DND-41 (cell line): ENCODE results near the gene ARHGAP1.
A peak's percentile ranks its signal among the peaks of the same experiment; 100 is the strongest.

Source experiments
- ATAC-seq: fragments of 200-7000 bp; cut with Tn5 transposase; 3 replicates; pipeline ENCODE4 v1.9.1; 2021; ENCODE audit warnings: low read depth; ENCODE audit not compliant: insufficient read depth
- DNase-seq: peaks from one replicate; pipeline ENCODE4 v3.0.0-alpha.2; 2020
- H2AFZ ChIP-seq: 2 replicates; pipeline ENCODE4 v1.6.0; 2012; ENCODE audit warnings: low read depth, low read length
- H3K27ac ChIP-seq: 2 replicates; pipeline ENCODE4 v1.5.1; 2012; ENCODE audit warnings: low read length, inconsistent platforms
- H3K27me3 ChIP-seq: fragments of 200-600 bp; sonication (generic); 2 replicates; pipeline ENCODE4 v1.6.0; 2012; ENCODE audit warnings: low read length, mild to moderate bottlenecking, inconsistent platforms; ENCODE audit not compliant: insufficient read depth, poor library complexity
- H3K36me3 ChIP-seq: 2 replicates; pipeline ENCODE4 v1.5.1; 2012; ENCODE audit warnings: low read length, inconsistent platforms; ENCODE audit not compliant: insufficient read depth
- H3K4me1 ChIP-seq: 2 replicates; pipeline ENCODE4 v1.5.1; 2012; ENCODE audit warnings: mild to moderate bottlenecking, low read length; ENCODE audit not compliant: insufficient read depth
- H3K4me2 ChIP-seq: 2 replicates; pipeline ENCODE4 v1.6.0; 2012; ENCODE audit warnings: mild to moderate bottlenecking, moderate library complexity, low read length, inconsistent platforms; ENCODE audit not compliant: insufficient read depth
- H3K4me3 ChIP-seq, 2 experiments: fragments of 200-600 bp in 1 of 2; shearing (Covaris generic) in 1 of 2; 2 replicates each; pipeline ENCODE4 v1.5.1; 2012 to 2016; ENCODE audit warnings: inconsistent platforms in 2 of 2, low read length in 2 of 2, mild to moderate bottlenecking in 2 of 2, low read depth in 1 of 2, moderate library complexity in 1 of 2
- H3K79me2 ChIP-seq: 2 replicates; pipeline ENCODE4 v1.6.0; 2012; ENCODE audit warnings: low read length, inconsistent platforms; ENCODE audit not compliant: insufficient read depth
- H3K9ac ChIP-seq: 2 replicates; pipeline ENCODE4 v1.6.0; 2012; ENCODE audit warnings: low read depth, mild to moderate bottlenecking, inconsistent platforms, low read length, moderate library complexity
- H3K9me3 ChIP-seq: 2 replicates; pipeline ENCODE4 v1.5.1; 2012; ENCODE audit warnings: low read length, moderate library complexity, mild to moderate bottlenecking, inconsistent platforms; ENCODE audit not compliant: insufficient read depth, severe bottlenecking
- H4K20me1 ChIP-seq: 2 replicates; pipeline ENCODE4 v1.6.0; 2012; ENCODE audit warnings: low read length; ENCODE audit not compliant: insufficient read depth
- EZH2 ChIP-seq: IDR thresholded peaks from 3 replicates; pipeline ENCODE4 v1.6.1; 2012; ENCODE audit warnings: borderline replicate concordance, low read depth, mild to moderate bottlenecking, moderate library complexity, low read length, inconsistent platforms; ENCODE audit not compliant: severe bottlenecking
- TF ChIP-seq, protein P1 (sequence below): IDR thresholded peaks from 2 replicates; pipeline ENCODE4 v1.5.1; 2012; ENCODE audit warnings: borderline replicate concordance, low read length, moderate library complexity, mild to moderate bottlenecking; ENCODE audit not compliant: poor library complexity, severe bottlenecking; ENCODE audit errors: extremely low read depth

The ARHGAP1 gene

DNA sequence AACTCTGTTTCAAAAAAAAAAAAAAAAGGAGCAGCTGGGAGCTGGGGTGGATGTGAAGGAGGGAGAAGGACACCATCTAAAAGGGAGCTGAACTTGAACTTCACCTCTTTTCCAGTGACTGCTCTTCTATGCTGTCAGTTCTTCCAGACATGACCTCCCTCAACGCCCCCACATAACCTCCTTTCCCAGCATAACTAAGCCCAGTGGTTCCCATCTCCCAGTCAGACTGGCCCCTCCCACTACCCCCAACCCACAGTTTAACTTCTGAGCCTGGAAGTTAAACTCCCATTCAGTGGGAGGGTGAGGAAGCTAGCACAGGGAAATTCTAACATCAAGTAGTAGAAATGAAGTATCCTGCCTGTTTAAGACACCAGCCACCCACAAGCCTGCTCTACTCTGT is 1.8 kb downstream of the ARHGAP1 start:
- DNase-seq: no peak

GRCh38 chr11:46697723-46698122 is 2.7 kb downstream of the ARHGAP1 start:
- DNase-seq (no peak), ATAC-seq (no peak)
- Histone ChIP-seq H3K9me3 (no peaks in the 10 kb centered on the region), H3K36me3 (peaks cover 39% of the 10 kb centered on the region), H3K4me3 (no peak overlapping the region), H3K27me3 (no peaks in the 10 kb centered on the region), H3K4me1 (peaks cover 37% of the 10 kb centered on the region), H3K27ac (peak overlapping the region; percentile 39; the same call in 1 of the 2 replicates), H3K9ac (no peak overlapping the region), H4K20me1 (peaks cover 10% of the 10 kb centered on the region; the same call in 1 of the 2 replicates), H3K79me2 (peaks cover 56% of the 10 kb centered on the region), H3K4me2 (peak overlapping the region; percentile 9; the same call in 1 of the 2 replicates), H2AFZ (no peak overlapping the region)
- TF ChIP-seq, protein P1, sequence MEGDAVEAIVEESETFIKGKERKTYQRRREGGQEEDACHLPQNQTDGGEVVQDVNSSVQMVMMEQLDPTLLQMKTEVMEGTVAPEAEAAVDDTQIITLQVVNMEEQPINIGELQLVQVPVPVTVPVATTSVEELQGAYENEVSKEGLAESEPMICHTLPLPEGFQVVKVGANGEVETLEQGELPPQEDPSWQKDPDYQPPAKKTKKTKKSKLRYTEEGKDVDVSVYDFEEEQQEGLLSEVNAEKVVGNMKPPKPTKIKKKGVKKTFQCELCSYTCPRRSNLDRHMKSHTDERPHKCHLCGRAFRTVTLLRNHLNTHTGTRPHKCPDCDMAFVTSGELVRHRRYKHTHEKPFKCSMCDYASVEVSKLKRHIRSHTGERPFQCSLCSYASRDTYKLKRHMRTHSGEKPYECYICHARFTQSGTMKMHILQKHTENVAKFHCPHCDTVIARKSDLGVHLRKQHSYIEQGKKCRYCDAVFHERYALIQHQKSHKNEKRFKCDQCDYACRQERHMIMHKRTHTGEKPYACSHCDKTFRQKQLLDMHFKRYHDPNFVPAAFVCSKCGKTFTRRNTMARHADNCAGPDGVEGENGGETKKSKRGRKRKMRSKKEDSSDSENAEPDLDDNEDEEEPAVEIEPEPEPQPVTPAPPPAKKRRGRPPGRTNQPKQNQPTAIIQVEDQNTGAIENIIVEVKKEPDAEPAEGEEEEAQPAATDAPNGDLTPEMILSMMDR: no peak
- no peak for TF ChIP-seq EZH2

More for the DNA sequence above, 1.8 kb downstream of the ARHGAP1 start:
- Histone ChIP-seq H3K4me3 (no peak overlapping the region), H3K27me3 (no peaks in the 10 kb centered on the region), H3K27ac (no peak overlapping the region; the same call in 1 of the 2 replicates), H3K9ac (peak overlapping the region; percentile 83; the same call in 1 of the 2 replicates), H3K4me1 (peaks cover 44% of the 10 kb centered on the region), H3K36me3 (peaks cover 46% of the 10 kb centered on the region), H3K4me2 (peak overlapping the region; percentile 92), H3K9me3 (no peaks in the 10 kb centered on the region), H2AFZ (no peak overlapping the region), H3K79me2 (peaks cover 64% of the 10 kb centered on the region), H4K20me1 (peaks cover 10% of the 10 kb centered on the region; the same call in 1 of the 2 replicates)
- TF ChIP-seq EZH2: no peak
- TF ChIP-seq, protein P1: no peak
- no peak for ATAC-seq

DNA sequence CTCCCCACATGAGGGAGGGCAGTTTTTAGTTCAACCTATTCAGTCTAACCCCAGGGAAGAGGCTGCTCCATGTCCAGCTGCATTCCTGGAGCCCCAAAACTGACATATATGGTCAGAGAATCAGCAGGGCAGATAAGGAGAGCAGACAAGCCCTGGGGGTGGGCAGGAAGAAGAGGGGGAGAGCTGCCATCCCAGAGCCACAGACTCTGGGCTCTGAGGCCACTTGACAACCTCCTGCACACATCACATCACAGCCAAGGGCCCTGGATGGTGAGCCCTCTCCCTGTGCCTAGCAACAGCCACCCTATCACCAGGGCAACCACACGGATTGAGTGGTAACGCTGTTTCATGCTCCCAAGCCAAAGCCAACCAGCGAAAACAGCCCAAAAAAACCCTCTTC is 3.1 kb downstream of the ARHGAP1 start:
- ATAC-seq (no peak), DNase-seq (no peak)
- Histone ChIP-seq H3K9me3 (no peaks in the 10 kb centered on the region), H3K36me3 (peaks cover 35% of the 10 kb centered on the region), H4K20me1 (peaks cover 10% of the 10 kb centered on the region; the same call in 1 of the 2 replicates), H3K9ac (no peak overlapping the region), H3K4me2 (peak overlapping the region; percentile 9; the same call in 1 of the 2 replicates), H3K27ac (0 out of 2 replicates have a peak overlapping the region, but pooled peaks have one; percentile 39), H3K27me3 (no peaks in the 10 kb centered on the region), H3K4me1 (peaks cover 33% of the 10 kb centered on the region), H3K79me2 (peaks cover 52% of the 10 kb centered on the region), H2AFZ (no peak overlapping the region), H3K4me3 (no peak overlapping the region)
- no peak for TF ChIP-seq EZH2
- TF ChIP-seq, protein P1: no peak
